OCI-LY3 (cell line): Measurements from ENCODE around the gene NLK.

Experiments
- H2AFZ ChIP-seq: fragments of 200-600, 300-600 bp; shearing (Covaris generic); 2 replicates; pipeline ENCODE4 v1.6.0; 2014; ENCODE audit warnings: antibody characterized with exemption, low read depth, low read length
- H3K27ac ChIP-seq: fragments of 200-600, 300-600 bp; sonication (generic); 2 replicates; pipeline ENCODE4 v1.5.1; 2014; ENCODE audit warnings: mild to moderate bottlenecking, low read length, moderate library complexity, mixed read lengths
- H3K27me3 ChIP-seq: fragments of 200-600, 300-600 bp; sonication (generic); 2 replicates; pipeline ENCODE4 v1.6.1; 2014; ENCODE audit warnings: low read depth, low read length, mixed read lengths
- H3K36me3 ChIP-seq: fragments of 200-600, 300-600 bp; sonication (generic); replicated peaks from 2 replicates; pipeline ENCODE3; 2014; ENCODE audit warnings: low read depth, low read length, mixed read lengths
- H3K4me1 ChIP-seq: fragments of 300-600, 200-600 bp; sonication (generic); 2 replicates; pipeline ENCODE4 v1.6.1; 2014; ENCODE audit warnings: low read length, mixed read lengths
- H3K4me2 ChIP-seq: fragments of 200-600, 300-600 bp; sonication (generic); 2 replicates; pipeline ENCODE4 v1.6.1; 2014; ENCODE audit warnings: low read length, mixed read lengths
- H3K4me3 ChIP-seq: fragments of 300-600, 200-600 bp; sonication (generic); 2 replicates; pipeline ENCODE4 v1.5.1; 2014; ENCODE audit warnings: antibody characterized with exemption, mild to moderate bottlenecking, low read length, moderate library complexity
- H3K79me2 ChIP-seq: fragments of 300-600, 200-600 bp; shearing (Covaris generic); 2 replicates; pipeline ENCODE4 v1.6.1; 2014; ENCODE audit warnings: mild to moderate bottlenecking, low read length, mixed read lengths
- H3K9ac ChIP-seq: fragments of 300-600, 200-600 bp; shearing (Covaris generic); 2 replicates; pipeline ENCODE4 v1.6.0; 2014; ENCODE audit warnings: mild to moderate bottlenecking, low read length, moderate library complexity
- H3K9me3 ChIP-seq: fragments of 200-600, 300-600 bp; shearing (Covaris generic); 2 replicates; pipeline ENCODE4 v1.6.1; 2014; ENCODE audit warnings: low read length, mixed read lengths; ENCODE audit not compliant: insufficient read depth
- H4K20me1 ChIP-seq: fragments of 200-600, 300-600 bp; sonication (generic); 2 replicates; pipeline ENCODE4 v1.6.1; 2016; ENCODE audit warnings: low read length, mixed read lengths; ENCODE audit not compliant: insufficient read depth
- CTCF ChIP-seq: fragments of 200-600, 300-600 bp; sonication (generic); IDR thresholded peaks from 2 replicates; pipeline ENCODE4 v1.5.1; 2014; ENCODE audit warnings: antibody characterized with exemption, low read length, low read depth
- EZH2phosphoT487 ChIP-seq: fragments of 200-600 bp; shearing (Covaris generic); IDR thresholded peaks from 2 replicates; pipeline ENCODE4 v1.6.1; 2018; ENCODE audit warnings: antibody characterized with exemption, mixed run types, low read depth

Gene NLK

DNA sequence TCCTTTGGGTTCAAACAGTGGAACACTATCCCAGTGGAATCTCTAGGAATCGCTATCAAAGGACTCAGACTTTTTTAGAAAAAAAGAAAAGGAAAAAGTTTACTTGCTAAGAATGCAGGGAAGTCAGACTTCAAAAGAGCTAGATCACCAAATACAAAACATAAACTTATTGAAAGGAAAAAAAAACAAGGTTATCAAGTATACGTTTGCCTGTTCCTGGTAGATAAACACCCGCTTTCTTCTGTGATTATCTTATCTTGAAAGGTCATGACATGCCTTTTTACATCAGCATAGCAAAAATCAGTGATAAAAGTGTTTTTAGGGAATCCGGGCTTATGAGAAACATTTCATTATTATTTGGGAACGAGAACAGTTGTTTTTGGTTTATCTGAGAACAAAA lies 147.2 kb downstream of the NLK start:
- no peak overlapping the region for H3K9ac ChIP-seq
- TF ChIP-seq CTCF (no peak), EZH2phosphoT487 (no peak)
- no peak overlapping the region for H3K4me2 ChIP-seq
- peaks cover 17% of the 10 kb centered on the region for H3K36me3 ChIP-seq
- H4K20me1 ChIP-seq = no peaks in the 10 kb centered on the region
- H3K27me3 ChIP-seq = no peaks in the 10 kb centered on the region
- H3K27ac ChIP-seq = no peak overlapping the region
- peaks cover 7% of the 10 kb centered on the region for H3K4me1 ChIP-seq
- no peak overlapping the region for H2AFZ ChIP-seq
- no peaks in the 10 kb centered on the region for H3K79me2 ChIP-seq
- H3K9me3 ChIP-seq = peaks cover 7% of the 10 kb centered on the region; the same call in 1 of the 2 replicates
- no peak overlapping the region for H3K4me3 ChIP-seq

DNA sequence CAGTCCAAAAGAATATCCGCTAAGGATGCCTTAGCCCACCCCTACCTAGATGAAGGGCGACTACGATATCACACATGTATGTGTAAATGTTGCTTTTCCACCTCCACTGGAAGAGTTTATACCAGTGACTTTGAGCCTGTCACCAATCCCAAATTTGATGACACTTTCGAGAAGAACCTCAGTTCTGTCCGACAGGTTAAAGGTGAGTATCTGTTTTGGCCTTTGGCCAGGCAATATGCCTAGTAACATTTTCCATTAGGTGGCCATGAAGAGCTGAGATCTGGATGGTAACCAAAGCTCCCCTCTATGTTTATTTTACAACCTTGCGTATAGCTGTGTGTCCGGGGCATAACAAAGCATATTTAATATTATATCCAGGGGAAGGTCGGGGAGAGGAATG lies 148.5 kb downstream of the NLK start:
- Histone ChIP-seq H3K36me3 (peaks cover 9% of the 10 kb centered on the region), H3K4me3 (no peak overlapping the region), H4K20me1 (no peaks in the 10 kb centered on the region), H3K9ac (no peak overlapping the region), H3K27ac (no peak overlapping the region), H3K79me2 (no peaks in the 10 kb centered on the region), H3K4me2 (no peak overlapping the region), H3K27me3 (no peaks in the 10 kb centered on the region), H3K4me1 (peaks cover 7% of the 10 kb centered on the region), H3K9me3 (peaks cover 3% of the 10 kb centered on the region; the same call in 1 of the 2 replicates), H2AFZ (no peak overlapping the region)
- no peak for TF ChIP-seq CTCF
- no peak for TF ChIP-seq EZH2phosphoT487

DNA sequence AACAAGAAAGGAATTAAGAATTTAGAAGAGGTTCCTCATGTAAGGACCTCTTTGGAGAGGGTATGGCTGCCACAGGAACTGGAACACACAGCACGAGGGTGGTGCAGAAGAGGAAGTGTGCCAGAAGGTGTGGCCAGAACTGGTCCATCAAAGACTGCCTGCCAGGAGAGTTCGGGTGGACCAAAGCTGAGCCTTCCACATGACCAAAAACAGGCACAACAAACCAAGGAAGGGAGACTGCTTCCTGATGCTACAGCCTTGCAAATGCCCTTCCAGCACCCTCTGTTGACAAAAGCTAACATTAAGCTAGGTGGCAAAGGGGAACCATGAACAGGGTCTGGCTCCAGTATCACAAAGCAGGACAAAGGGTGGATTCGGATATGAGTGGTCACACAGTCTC lies 150.8 kb downstream of the NLK start:
- H3K79me2 ChIP-seq = no peaks in the 10 kb centered on the region
- H3K27ac ChIP-seq = no peak overlapping the region
- no peak overlapping the region for H3K4me2 ChIP-seq
- TF ChIP-seq EZH2phosphoT487 = no peak
- peak; percentile 11; the same call in 1 of the 2 replicates for TF ChIP-seq CTCF
- H3K36me3 ChIP-seq = no peaks in the 10 kb centered on the region
- H3K9me3 ChIP-seq = no peaks in the 10 kb centered on the region
- H2AFZ ChIP-seq = no peak overlapping the region
- H3K4me3 ChIP-seq = no peak overlapping the region
- H3K9ac ChIP-seq = no peak overlapping the region
- no peaks in the 10 kb centered on the region for H3K27me3 ChIP-seq
- no peaks in the 10 kb centered on the region for H4K20me1 ChIP-seq
- H3K4me1 ChIP-seq = peaks cover 7% of the 10 kb centered on the region

DNA sequence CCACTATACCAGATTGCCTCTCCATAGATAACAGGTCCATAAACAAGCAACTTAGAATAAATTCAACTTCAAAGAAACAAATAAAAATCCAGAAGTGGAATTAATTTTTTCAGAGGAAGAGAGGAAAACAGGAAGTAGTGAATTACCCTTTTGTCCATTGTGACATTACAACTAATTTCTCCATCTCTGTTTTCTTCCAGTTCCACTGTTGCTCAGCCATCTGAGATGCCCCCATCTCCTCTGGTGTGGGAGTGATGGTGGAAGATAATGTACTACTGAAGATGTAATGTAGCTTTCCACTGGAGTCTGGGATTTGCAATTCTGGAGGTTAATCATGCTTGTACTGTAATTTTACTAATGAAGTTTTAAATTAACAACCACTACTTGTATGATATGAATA lies 151.9 kb downstream of the NLK start:
- Histone ChIP-seq H3K9me3 (no peaks in the 10 kb centered on the region), H3K27me3 (no peaks in the 10 kb centered on the region), H3K4me3 (no peak overlapping the region), H3K4me1 (peaks cover 7% of the 10 kb centered on the region), H3K36me3 (no peaks in the 10 kb centered on the region), H3K79me2 (no peaks in the 10 kb centered on the region), H3K4me2 (no peak overlapping the region), H3K27ac (no peak overlapping the region), H4K20me1 (no peaks in the 10 kb centered on the region), H3K9ac (no peak overlapping the region), H2AFZ (no peak overlapping the region)
- TF ChIP-seq CTCF = no peak
